Endothelial cell of umbilical vein (primary cell): Measurements from ENCODE around the gene RGS18.

Experiments
- EZH2 ChIP-seq: IDR thresholded peaks from 2 replicates; pipeline ENCODE4 v1.6.1; 2012; ENCODE audit warnings: borderline replicate concordance, low read depth, mild to moderate bottlenecking, moderate library complexity, low read length, inconsistent platforms; ENCODE audit not compliant: severe bottlenecking
- FOS ChIP-seq: IDR thresholded peaks from 2 replicates; pipeline ENCODE4 v1.6.1; 2011; ENCODE audit warnings: mild to moderate bottlenecking, low read length, moderate library complexity, borderline replicate concordance; ENCODE audit not compliant: insufficient read depth
- GATA2 ChIP-seq: IDR thresholded peaks from 2 replicates; pipeline ENCODE4 v1.7.0; 2011; ENCODE audit warnings: low read depth, mild to moderate bottlenecking, moderate library complexity, mixed read lengths, low read length; ENCODE audit not compliant: insufficient read length, insufficient read depth
- JUN ChIP-seq: IDR thresholded peaks from 2 replicates; pipeline ENCODE4 v1.6.1; 2011; ENCODE audit warnings: borderline replicate concordance, low read depth; ENCODE audit not compliant: insufficient read length, insufficient read depth
- MYC ChIP-seq: IDR thresholded peaks from one replicate; pipeline ENCODE4 v1.6.1; 2011; ENCODE audit warnings: mild to moderate bottlenecking, low read depth, low read length
- POLR2A ChIP-seq: IDR thresholded peaks from 2 replicates; pipeline ENCODE4 v1.6.1; 2012; ENCODE audit warnings: low read depth, mild to moderate bottlenecking, control low read depth, low read length
- POLR2AphosphoS5 ChIP-seq: IDR thresholded peaks from 2 replicates; pipeline ENCODE4 v1.6.1; 2012; ENCODE audit warnings: low read depth, mild to moderate bottlenecking, control low read depth, low read length, moderate library complexity; ENCODE audit not compliant: insufficient read depth
- TF ChIP-seq, protein P1 (sequence below), 2 donors: IDR thresholded peaks; 1 replicate in 1 of 2; 2 replicates in 1 of 2; pipeline ENCODE4 v1.5.1; 2011; ENCODE audit warnings: low read length in 2 of 2, mild to moderate bottlenecking in 2 of 2, moderate library complexity in 2 of 2, control low read depth in 1 of 2, inconsistent platforms in 1 of 2, low read depth in 1 of 2; ENCODE audit not compliant: insufficient read depth in 1 of 2; ENCODE audit errors: extremely low read depth in 1 of 2
- TF ChIP-seq, protein P2 (sequence below): IDR thresholded peaks from 2 replicates; pipeline ENCODE4 v1.6.1; 2011; ENCODE audit not compliant: insufficient read depth, insufficient read length

DNA sequence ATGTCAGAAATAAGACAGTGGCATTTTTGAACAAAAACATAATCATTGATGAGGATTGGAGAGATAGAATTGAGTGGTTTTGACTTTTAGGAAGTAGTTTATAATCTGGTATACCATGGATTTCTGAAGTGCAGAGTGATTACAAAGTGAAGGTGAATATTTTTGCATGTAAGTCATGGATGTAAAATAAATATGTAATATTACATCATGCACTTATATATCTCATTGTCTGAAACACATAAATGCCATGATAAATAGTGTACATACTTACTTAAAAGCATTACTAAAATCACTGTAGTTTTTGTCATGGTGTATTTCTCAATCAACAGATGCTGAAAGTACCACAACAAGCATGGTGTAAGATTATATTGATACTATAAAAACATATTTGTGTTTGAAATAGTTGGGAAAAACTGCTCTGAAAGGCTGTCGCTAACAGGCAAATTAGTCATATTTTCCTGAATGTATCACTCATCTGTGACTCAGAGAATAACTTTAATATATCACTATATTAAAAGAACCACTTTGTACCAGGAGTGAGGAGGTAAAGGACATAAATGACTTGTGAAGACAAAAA, 24.8 kb upstream of the RGS18 start:
- TF ChIP-seq POLR2AphosphoS5 (no peak), EZH2 (no peak), FOS (peak; percentile 92), MYC (no peak), POLR2A (no peak), JUN (peak; percentile 69), GATA2 (no peak)
- TF ChIP-seq, protein P1, sequence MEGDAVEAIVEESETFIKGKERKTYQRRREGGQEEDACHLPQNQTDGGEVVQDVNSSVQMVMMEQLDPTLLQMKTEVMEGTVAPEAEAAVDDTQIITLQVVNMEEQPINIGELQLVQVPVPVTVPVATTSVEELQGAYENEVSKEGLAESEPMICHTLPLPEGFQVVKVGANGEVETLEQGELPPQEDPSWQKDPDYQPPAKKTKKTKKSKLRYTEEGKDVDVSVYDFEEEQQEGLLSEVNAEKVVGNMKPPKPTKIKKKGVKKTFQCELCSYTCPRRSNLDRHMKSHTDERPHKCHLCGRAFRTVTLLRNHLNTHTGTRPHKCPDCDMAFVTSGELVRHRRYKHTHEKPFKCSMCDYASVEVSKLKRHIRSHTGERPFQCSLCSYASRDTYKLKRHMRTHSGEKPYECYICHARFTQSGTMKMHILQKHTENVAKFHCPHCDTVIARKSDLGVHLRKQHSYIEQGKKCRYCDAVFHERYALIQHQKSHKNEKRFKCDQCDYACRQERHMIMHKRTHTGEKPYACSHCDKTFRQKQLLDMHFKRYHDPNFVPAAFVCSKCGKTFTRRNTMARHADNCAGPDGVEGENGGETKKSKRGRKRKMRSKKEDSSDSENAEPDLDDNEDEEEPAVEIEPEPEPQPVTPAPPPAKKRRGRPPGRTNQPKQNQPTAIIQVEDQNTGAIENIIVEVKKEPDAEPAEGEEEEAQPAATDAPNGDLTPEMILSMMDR (IDR thresholded peaks at IDR 0.05; ENCODE audit: extremely low read depth in 1 of 2, insufficient read depth in 1 of 2, low read depth in 1 of 2, low read length in 2 of 2) = no peak
- TF ChIP-seq, protein P2, sequence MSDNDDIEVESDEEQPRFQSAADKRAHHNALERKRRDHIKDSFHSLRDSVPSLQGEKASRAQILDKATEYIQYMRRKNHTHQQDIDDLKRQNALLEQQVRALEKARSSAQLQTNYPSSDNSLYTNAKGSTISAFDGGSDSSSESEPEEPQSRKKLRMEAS = no peak
